SW480 (cell line): ENCODE results near the gene KMT2E.

Experiments
- DNase-seq: peaks from one replicate; pipeline ENCODE4 v3.0.0-alpha.2; 2016; ENCODE audit warnings: low spot score

KMT2E gene

DNA sequence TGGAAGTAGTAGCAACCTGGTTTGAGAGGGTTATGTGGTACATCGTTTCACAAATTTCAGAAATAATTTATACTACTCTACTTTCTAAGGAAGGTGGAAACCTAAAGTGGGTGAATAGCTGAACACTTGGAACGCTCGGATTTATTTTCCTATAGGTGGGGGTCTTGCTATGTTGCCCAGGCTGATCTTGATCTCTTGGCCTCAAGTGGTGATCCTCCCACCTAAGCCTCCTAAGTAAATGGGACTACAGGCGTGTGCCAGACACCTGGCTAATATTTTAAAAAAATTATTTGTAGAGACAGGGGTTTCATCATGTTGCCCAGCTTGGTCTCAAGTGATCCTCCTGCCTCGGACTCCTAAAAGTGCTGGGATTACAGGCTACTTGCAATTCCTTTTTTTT is 6.7 kb upstream of the KMT2E start:
- DNase-seq = no peak

- no peak for DNase-seq
These were observed 4.1 kb upstream of the KMT2E start for GRCh38 chr7:105009667-105010503.

DNA sequence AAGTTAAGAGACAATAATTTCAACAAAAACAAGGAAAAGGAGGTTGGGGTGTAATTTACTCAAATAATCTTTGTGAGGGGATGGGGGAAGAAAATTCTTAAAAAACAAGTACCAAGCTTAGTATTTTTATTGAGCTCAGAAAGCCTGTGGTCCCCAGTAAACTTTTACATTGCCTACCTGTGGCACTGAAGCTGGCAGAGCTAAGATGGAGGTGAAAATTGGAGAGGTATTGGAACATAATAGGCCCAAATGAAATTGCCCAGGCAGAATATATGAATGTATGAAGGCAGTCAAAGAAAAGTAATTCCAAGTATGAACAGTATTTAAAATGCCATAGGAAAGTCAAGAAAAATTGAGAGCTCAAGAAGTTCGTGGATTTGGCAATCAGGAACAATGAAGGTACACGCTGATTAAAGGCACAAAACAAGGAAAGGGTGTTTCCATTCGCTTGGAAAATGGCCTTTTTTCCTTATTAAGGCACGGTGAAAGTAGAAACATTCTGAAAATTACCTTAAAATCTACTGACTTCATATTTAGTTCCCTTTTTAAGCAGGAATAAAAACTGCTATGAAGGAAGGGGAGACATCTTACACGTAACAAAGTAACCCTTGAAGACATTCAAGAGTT is 3.4 kb upstream of the KMT2E start:
- no peak for DNase-seq

DNA sequence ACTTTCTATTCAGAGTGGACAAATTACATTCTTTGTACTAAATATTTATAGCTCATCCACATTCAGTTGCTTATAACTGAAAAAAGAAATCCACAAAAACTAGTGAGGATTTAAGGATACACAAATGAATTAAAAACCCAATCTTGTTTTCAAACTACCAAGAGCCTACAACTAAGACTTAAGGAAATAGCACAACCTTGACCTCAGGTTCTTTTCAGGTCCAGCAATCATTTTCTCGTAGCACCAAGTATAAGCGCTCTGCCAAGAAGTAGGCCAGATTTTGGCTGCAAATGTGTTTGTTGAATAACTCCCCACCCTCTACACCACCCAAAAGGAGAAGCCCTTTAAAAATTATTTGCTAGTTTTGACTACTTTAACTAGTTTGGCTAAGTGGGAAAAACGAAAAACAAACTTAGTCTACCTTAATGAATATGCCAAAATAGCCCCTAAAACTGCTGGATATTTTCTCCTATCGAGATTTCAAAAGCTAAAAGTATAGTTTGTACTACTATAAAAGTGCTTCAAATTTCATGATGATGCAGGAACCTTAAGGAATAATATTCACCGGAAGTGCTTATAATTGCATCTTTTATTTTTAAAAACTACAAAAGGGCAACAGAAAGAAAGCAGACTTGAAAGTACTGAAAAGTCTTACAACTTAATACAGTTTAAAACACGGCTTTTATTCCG is 2.7 kb upstream of the KMT2E start:
- DNase-seq = no peak

DNA sequence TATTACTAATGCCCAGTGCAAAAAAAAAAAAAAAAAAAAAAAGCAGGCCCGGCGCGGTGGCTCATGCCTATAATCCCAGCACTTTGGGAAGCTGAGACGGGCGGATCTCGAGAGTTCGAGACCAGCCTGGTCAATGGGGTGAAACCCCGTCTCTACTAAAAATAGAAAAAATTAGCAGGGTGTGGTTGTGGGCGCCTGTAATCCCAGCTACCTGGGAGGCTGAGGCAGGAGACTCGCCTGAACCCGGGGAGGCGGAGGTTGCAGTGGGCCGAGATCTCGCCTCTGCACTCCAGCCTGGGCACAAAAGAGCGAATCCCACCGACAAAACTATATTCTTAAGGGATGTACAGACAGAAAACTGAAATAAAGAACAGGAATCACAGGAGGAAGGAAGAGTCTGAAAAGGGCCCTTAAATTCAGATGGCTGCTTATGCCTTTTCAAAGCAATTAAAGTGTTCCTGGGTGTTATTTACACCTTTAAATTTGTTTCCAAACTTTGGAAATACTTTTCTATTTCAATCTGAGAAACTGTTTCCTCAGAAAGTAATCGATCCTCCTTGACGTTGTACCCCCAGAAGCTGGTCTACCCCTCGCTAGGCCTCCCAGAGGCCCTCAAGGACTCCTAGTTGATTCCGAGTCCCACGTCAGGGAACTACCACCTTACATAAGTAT is 2.0 kb upstream of the KMT2E start:
- DNase-seq = no peak

GRCh38 chr7:105012503-105013220 is 1.3 kb upstream of the KMT2E start:
- DNase-seq = peak; percentile 100

DNA sequence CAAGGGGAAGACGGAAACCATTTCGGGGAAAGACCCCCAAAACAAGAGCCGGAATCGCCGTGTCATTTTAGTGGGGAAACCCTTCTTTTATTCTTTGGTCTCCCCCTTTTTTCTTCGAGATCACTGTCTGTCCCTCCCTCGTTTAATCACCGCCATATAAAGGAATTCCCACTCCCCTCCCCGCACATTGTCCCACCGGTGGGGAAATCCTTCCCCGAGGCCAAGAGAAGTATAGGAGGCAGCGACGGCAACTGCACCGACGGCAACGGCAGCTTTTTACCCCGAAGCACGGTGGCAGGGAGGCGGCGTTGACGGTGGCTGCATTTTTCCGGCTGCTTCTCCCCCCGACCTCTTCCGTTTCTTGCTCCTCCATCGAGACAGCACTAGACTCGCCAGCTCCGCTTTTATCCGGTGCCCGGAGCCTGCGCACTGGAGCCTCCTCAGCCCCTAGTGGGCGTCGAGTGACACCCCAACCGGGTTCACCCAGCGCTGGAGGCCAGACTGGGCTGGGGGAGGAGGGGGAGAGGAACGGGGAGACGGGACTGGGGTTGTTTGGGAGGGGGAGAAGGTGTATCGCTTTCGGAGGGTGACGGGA is 687 bp upstream of the KMT2E start:
- DNase-seq = peak; percentile 99

GRCh38 chr7:105014693-105015389 is 836 bp downstream of the KMT2E start:
- peak; percentile 80 for DNase-seq

DNA sequence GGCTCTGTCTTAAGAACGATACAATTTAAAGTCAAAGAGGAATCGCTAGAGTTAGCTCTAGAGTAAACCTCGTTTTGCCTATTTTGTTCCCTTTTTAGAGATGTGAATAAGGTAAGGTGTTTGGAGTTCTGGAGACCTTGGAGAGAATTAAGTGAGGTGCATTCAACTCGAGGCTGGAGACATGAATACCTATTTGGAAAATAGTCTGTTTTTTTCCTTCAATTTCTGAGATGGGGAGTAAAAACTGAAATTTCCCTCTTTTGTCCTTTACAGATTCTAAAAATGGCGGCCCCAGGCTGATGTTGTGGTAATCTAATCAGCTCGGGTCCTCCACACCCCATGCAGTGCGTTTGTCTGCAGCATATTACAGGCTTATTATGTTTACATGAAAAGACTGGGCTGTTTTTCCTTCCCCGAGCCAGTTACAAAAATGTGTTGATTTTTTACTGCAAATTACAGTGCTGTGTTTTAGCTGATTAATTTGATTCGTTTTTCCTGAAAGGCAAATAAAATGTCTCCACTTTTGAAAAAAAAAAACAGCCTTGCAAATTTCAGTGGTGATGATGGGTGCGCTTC is 1.5 kb downstream of the KMT2E start:
- DNase-seq = peak; percentile 70

DNA sequence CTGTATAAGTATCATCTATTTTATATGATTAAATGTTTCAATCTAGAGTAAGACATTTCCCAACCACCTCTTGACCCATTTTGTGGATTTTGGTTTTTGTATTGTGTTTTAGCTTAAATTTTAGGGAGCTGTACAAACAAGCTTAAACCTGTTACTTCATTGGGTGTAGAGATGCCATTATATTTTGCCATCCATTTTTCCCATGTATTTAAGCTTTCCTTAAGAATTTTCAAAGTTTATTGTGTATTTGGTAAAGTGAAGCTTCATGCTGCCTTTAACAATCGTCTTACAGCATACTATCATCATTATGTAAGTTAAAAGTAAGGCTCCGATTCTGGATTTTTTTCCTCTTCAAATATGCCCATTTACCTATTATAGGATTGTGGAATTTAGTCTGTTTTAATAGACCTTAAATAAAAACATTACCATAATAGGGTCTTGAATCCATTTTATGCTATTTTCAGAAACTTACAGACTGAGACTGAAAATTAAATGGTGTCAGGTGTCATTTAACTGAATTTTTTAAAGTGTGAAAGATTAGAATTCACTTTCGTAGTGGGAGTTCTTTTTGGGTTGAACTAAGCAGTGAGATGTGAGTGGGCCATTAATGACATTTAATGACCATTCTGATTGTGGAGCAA is 2.2 kb downstream of the KMT2E start:
- no peak for DNase-seq

DNA sequence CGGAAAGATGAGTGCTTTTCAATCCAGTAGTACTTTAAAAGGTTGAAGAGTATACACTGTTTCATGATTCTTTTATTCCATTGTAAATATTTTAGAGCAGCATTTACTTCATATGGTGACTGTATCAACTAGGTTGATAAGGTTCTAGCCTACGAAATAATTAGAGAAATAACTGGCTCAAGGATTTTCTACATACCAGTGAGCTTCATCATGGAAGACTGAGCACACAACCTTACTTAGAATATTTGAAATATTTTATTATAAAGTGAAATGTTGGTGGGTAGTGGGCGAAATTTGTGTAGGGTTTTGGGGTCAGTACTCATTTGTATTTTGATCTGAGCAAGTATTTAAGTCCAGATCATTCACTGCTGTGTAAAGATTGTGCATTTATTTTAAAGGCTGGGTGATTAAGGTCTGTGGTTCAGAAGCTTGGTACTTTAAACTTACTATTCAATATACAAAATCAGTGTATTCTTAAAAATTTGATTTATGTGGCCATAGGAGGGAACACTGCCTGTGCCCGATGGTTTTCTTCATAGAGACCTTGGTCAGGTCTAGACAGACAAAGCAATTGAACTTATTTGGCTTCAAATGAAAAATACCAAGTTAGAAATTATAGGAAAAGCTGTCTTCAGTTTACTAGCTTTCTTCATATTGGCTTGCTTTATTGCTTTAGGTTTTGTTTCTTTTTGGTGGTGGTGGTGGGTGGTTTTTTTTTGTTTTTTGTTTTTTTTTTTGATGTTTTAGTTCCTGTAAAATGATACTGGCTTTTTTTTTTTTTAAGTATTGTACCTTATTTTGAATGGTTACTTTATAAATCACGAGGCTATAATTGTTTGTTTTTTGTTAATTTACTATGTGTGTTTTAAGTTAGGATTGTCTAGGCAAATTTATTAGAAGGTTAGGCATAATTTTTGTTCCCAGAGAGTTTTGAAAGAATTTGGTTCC is 3.0 kb downstream of the KMT2E start:
- no peak for DNase-seq

DNA sequence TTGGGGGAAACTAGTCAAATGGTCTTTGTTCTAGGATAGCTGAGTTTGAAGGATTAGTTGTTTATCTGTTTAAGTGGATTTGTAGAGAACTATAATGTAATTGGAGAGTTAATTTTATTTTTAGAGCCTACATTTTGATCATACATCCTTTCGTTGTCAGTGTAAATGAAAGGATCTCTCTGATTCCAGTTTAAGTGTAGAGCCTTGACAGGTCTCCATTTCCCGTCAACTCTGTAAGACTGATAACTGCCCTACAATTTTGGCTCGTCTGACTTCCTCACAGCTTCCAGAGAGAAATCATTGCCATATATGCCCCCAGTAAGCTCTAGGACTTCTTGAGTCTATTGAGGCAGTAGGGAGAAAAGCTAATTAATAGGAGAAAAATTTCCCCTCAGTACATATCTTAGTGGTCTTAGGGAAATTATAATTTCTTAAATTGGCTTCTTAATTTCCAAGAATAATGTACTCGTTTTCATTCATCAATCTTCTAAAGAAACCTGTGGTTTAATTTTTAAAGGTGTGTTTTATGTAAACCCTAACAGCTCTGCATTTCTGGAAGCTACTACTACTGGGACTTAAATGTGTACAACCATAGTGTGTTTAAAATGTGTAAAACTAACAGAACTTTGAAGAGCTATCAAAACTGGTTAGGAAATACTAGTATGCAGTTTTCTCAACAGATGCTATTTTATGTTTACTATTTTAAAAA is 3.8 kb downstream of the KMT2E start:
- no peak for DNase-seq

DNA sequence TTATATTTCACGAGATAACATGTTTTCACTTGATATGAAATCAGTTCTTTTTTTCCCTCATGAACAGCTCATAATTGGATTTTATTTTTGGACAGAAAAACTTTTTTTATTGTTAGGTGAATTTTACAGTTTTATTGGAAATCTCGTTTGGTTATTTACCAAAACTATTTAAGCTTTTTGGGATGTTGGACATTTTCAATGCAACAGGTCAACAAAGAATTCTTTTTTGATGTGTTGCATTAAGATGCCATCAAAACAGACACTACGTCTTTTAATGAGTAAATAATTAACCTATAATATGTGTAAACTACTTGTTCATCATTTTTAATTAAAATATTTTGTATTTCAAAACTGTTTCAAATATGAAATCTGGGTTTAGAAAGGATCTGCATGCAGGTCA is 5.3 kb downstream of the KMT2E start:
- no peak for DNase-seq

GRCh38 chr7:105020926-105021325 is 6.9 kb downstream of the KMT2E start:
- no peak for DNase-seq

- no peak for DNase-seq
These were observed 7.3 kb downstream of the KMT2E start for GRCh38 chr7:105021352-105021751.

- no peak for DNase-seq
These were observed 8.0 kb downstream of the KMT2E start for GRCh38 chr7:105021967-105022366.

DNA sequence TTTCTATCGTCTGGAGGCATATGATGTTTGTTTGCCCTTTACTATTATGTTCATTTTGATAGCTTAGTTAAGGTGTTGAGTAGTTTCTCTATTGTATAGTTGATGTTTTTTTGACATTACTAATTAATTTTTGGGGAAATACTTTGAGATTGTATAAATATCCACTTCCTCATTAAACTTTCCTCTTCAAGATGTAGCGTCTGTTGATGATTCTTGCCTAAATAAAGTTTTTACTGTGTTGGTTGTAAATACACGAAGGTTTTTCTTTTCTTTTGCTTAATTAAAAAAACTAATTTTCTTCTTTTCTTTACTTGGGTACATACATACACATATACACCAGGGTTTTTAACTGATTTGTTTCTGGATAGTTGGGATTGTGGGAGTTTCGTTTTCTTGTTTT is 8.5 kb downstream of the KMT2E start:
- DNase-seq = no peak

DNA sequence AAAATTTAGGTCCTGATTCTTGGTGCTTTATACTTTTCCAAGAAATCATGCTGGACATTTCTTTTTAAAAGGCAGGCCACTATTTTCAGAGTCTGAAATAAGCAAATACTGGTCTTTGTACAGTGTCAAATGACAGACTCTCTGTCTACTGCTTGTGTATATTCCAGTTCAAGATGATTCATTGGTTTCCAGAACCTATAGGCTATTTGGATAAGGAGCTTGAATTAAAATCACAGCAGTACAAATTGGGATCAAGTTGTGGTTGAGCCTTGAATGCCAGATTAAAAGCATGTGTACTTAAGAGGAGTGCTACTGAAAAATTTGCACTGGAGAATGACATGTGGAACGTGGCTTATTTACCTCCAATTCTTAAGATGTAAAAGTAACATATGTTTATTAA is 10.7 kb downstream of the KMT2E start:
- DNase-seq = no peak
